Kidney (tissue), 14 donors: ENCODE data around the gene GNA14. TPM values are rescaled to one million over a fixed set of nuclear protein-coding genes. Genes with fewer than 3 reads are reported as not detected.
A peak's percentile ranks its signal among the peaks of the same experiment; 100 is the strongest.

Experiments
- DNase-seq, 5 donors: peaks; one replicate each; pipeline ENCODE4 v3.0.0-alpha.2; 2013 to 2020
- FAIRE-seq: peaks from 2 replicates; lab custom pipeline; 2012; peaks lifted over from hg19 to GRCh38; lab: Jason Lieb, UNC
- H3K27ac ChIP-seq, 2 donors: one replicate each; pipeline ENCODE4 v1.7.0; 2013; ENCODE audit warnings: low read depth in 2 of 2, low read length in 2 of 2, inconsistent platforms in 1 of 2
- H3K27me3 ChIP-seq: one replicate; pipeline ENCODE4 v1.7.1; 2013; ENCODE audit warnings: low read length, inconsistent platforms; ENCODE audit not compliant: control insufficient read depth, insufficient read depth
- H3K36me3 ChIP-seq, 3 donors: one replicate each; pipeline versions ENCODE4 v1.7.0 to v1.7.1; 2013; ENCODE audit warnings: low read length in 3 of 3, control low read depth in 1 of 3, inconsistent platforms in 1 of 3; ENCODE audit not compliant: insufficient read depth in 3 of 3, control insufficient read depth in 2 of 3
- H3K4me1 ChIP-seq, 3 donors: one replicate each; pipeline versions ENCODE4 v1.7.0 to v1.7.1; 2013; ENCODE audit warnings: low read length in 3 of 3, inconsistent platforms in 1 of 3, low read depth in 1 of 3; ENCODE audit not compliant: control insufficient read depth in 2 of 3, insufficient read depth in 2 of 3
- H3K4me3 ChIP-seq, 3 donors: one replicate each; pipeline versions ENCODE4 v1.7.0 to v1.8.1; 2013; ENCODE audit warnings: low read length in 3 of 3, control low read depth in 1 of 3, inconsistent platforms in 1 of 3
- H3K9ac ChIP-seq, 3 donors: one replicate each; pipeline versions ENCODE4 v1.7.0 to v1.7.1; 2013; ENCODE audit warnings: low read length in 3 of 3, control low read depth in 1 of 3, inconsistent platforms in 1 of 3
- H3K9me3 ChIP-seq, 3 donors: one replicate each; pipeline versions ENCODE4 v1.7.0 to v1.7.1; 2013; ENCODE audit warnings: low read length in 3 of 3, control low read depth in 1 of 3, inconsistent platforms in 1 of 3; ENCODE audit not compliant: control insufficient read depth in 2 of 3, insufficient read depth in 1 of 3
- intact Hi-C: fragments of 100-400 bp; cut with DNase I; formaldehyde crosslinking; loops from one replicate; pipeline ENCODE4 v1.11.1; 2022
- polyA plus RNA-seq: library from polyadenylated mRNA; stranded (reverse); fragments of 350-450 nt; fragmentation: Illumina TruSeq; extraction: RNeasy Lipid Tissue Mini Kit (QIAGEN cat#74804); gene quantifications from one replicate; pipeline ENCODE4 v1.2.3, GENCODE V29; 2014; ENCODE audit warnings: low read depth, low replicate concordance; ENCODE audit not compliant: insufficient read depth
- total RNA-seq: library from RNA; stranded (reverse); fragmentation: NEBNext Ultra II Directional; extraction: Animal tissue kit (Norgen Biotek cat#: 25700); gene quantifications from one replicate; pipeline ENCODE4 v1.2.1, GENCODE V29; 2021
- TF ChIP-seq, protein P1 (sequence below): IDR thresholded peaks from 3 replicates; pipeline ENCODE4 v1.5.1; 2012; ENCODE audit warnings: mild to moderate bottlenecking, moderate library complexity, borderline replicate concordance; ENCODE audit not compliant: insufficient read depth; ENCODE audit errors: extremely low read depth
- donor health status: control.
- donor health status: control.
- donor health status: control.
- donor health status: control.
- donor health status: control.
- donor health status: DM: yes; HTN: yes; CAD: no.
- donor health status: Normal renal cell carcinoma (clear cell type).

GNA14 gene
- total and polyA plus RNA-seq, 2 donors from 2014 or later, result 6.5 to 10.4 TPM

DNA sequence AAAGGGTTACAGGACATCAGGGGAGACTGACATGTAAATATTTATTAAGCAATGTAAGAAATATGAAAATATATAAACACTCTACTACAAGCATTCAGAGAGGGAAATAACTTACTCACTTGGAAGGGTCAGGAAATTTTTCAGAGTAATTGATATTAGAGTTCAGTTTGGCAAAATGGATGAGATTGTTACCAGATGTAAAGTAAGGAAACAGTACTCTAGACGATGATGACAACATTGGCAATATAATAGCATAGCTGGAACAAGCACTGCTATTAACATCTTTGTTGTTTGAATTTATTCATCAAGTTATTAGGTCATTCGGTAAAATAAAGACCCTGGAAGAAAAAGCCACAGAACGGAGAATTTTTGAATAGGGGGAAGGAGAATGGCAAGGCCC lies 49.1 kb downstream of the GNA14 start:
- DNase-seq (peak in 1 of 5 donors; percentile 24), FAIRE-seq (no peak)
- Histone ChIP-seq H3K9me3 (no peaks in the 10 kb centered on the region), H3K4me3 (no peak overlapping the region), H3K4me1 (no peaks in the 10 kb centered on the region), H3K27me3 (no peaks in the 10 kb centered on the region), H3K9ac (no peak overlapping the region), H3K36me3 (no peaks in the 10 kb centered on the region), H3K27ac (no peak overlapping the region)
- intact Hi-C loops, result no loop called here
- TF ChIP-seq, protein P1, sequence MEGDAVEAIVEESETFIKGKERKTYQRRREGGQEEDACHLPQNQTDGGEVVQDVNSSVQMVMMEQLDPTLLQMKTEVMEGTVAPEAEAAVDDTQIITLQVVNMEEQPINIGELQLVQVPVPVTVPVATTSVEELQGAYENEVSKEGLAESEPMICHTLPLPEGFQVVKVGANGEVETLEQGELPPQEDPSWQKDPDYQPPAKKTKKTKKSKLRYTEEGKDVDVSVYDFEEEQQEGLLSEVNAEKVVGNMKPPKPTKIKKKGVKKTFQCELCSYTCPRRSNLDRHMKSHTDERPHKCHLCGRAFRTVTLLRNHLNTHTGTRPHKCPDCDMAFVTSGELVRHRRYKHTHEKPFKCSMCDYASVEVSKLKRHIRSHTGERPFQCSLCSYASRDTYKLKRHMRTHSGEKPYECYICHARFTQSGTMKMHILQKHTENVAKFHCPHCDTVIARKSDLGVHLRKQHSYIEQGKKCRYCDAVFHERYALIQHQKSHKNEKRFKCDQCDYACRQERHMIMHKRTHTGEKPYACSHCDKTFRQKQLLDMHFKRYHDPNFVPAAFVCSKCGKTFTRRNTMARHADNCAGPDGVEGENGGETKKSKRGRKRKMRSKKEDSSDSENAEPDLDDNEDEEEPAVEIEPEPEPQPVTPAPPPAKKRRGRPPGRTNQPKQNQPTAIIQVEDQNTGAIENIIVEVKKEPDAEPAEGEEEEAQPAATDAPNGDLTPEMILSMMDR, result no peak

DNA sequence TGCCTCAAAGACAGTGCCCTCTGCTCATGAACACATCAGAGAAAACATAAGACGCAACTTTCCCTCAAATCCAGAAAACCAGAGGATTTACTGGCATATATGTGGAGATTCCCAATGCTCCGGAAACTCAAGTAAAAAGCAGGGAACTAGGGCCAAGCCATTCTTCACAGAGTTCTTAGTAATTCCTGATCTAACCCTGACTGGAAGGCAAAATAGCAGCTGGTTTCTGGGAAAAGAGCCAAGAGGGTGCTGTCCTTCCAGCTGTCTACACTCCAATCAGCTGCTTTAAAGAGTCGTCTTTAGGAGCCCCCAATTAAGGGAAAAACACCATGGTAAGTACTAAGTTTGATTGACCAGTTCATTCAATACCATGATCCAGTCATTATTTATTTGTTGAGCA lies 49.6 kb downstream of the GNA14 start:
- no peak overlapping the region for H3K27ac ChIP-seq
- H3K4me3 ChIP-seq, result no peak overlapping the region
- H3K9ac ChIP-seq, result no peak overlapping the region
- H3K27me3 ChIP-seq, result no peaks in the 10 kb centered on the region
- no peaks in the 10 kb centered on the region for H3K9me3 ChIP-seq
- TF ChIP-seq, protein P1, result no peak
- intact Hi-C loops, result no loop called here
- DNase-seq (peak in 3 of 5 donors; percentile 43 to 92 (median 73)), FAIRE-seq (no peak)
- no peaks in the 10 kb centered on the region for H3K4me1 ChIP-seq
- H3K36me3 ChIP-seq, result no peaks in the 10 kb centered on the region

DNA sequence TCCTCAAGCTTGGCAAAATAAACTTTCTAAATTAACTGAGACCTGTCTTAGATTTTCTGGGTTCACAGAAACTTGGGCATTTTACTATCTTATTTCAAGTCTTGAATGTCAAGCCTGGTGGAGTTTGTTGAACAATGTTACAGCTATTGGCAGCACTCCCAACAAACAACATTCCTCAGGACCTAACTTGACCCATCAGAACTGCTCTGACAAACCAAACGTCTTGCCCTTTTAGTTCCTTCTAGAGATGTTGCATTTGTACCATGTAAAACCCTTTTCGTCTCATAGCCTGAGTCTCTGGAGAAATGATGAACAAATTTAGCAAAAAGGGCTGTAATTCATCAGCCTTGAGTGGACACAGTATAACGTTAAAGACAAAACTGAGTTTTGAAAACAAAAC lies 51.1 kb downstream of the GNA14 start:
- Histone ChIP-seq H3K4me1 (no peaks in the 10 kb centered on the region), H3K36me3 (no peaks in the 10 kb centered on the region), H3K27me3 (no peaks in the 10 kb centered on the region), H3K9ac (no peak overlapping the region), H3K4me3 (no peak overlapping the region), H3K27ac (peak overlapping the region in 1 of 2 donors; percentile 7), H3K9me3 (no peaks in the 10 kb centered on the region)
- peak in 2 of 5 donors; percentile 33 to 55 for DNase-seq
- no peak for FAIRE-seq
- intact Hi-C loops, result no loop called here
- TF ChIP-seq, protein P1, result no peak
